ENCODE measurements around the gene ABCA3.

Gene ABCA3

DNA sequence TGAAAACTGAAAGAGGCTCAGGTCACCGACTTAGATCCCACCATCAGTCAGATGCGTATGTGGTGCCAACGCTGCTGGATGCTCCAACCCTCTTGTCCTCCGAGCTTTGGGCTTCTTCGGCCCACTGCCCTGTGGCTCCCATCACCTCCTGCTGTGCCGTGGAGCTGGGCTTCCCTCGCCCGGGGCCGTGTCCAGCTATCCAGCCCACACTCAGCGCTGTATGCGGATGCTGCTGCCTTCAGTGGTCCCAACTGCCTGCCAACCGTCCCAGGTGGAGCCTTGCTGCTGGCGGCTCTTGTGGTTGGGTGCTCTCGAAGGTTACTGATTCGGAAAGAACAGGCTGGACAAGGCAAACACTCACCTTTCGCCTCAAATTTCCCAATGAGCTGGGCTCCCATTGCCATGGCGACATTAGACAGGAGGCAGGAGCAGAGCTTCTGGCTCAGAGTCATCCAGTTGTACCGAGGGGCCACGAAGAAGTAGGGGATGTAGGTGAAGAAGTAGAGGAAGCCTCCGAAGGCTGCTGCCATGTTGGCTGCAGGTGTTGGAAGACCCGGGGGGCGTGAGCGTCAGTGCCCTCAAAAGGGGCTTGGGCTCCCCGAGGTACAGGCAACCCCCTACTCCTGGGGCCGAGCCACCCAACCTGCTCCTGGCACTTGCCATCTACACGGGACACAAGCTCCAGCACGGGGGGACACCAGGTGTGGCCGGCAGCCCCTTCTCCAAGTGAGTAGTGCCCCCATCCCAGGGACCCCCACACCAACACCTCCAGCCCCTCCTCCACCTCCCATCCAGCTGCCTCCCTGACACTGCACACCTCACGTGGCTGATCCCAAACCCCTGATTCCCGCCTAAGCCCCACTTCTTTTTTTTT, 32.2 kb downstream of the ABCA3 start:
- DNase-seq: no peak

DNA sequence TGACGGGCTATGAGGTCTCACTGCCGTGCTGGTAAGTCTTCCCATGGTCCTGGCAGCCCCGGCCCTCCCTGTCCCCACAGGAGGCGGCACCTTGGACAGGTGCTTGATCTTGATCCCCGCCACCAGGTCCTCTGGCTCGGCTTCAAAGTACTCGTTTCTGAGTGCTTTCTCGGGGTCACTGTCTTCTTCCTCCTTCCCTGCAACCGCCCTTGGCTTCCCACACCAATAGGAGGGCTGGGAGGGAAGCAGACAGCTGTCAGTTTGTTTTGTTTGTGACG, 40.7 kb downstream of the ABCA3 start:
- no peak for DNase-seq

DNA sequence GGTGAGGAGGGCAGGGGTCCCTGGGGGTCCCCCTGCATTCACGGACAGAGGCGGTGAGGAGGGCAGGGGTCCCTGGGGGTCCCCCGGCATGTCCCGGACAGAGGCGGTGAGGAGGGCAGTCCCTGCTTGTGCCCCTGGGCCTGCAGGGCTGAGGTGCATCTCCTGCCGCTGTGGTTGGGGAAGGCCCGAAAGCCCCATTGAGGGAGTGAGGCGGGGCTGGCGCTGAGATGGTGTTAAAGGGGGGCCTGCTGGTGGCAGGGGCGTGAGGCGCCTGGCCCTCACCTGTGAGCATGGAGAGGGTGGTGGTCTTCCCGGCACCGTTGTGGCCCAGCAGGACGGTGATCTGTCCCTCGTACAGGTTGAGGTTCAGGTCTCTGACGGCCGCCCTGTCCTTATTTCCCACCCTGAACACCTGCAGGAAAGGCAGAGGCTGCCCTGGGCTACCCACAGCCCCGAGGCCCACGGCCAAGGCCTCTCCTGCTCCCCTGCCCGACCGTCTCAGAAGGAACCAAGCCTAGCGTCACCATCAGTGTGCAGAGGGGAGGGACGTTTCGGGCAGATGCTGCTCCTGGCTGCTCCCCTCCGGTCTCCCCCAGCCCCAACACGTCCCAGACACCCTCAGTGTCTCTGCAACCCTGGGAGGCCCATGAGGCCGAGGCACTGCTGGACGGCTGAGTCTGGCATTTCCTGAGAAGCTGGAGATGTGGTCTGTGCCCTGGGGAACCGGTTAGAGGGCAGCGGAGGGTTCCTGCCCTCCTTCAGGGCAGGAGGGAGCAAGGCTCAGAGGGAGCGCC, 41.2 kb downstream of the ABCA3 start:
- no peak for DNase-seq

DNA sequence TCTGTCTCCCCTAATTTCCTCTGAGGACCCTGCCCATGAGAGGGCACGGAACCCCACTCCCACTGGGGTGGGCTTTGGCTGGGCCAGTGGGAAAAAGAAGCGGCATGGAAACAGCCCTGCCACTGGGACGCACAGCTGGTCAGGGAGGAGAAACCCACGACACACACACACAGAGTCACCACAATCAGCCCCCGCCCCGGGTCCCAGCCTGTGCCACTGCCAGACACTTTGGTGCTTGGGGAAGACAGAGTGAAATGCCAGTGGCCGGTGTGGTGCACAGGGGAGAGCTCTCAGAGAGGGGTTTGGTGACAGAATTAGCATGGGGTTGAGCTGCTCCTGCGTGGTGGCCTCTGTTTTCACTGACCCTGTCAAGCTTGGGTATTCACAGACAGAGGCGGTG, 41.9 kb downstream of the ABCA3 start:
- no peak for DNase-seq

DNA sequence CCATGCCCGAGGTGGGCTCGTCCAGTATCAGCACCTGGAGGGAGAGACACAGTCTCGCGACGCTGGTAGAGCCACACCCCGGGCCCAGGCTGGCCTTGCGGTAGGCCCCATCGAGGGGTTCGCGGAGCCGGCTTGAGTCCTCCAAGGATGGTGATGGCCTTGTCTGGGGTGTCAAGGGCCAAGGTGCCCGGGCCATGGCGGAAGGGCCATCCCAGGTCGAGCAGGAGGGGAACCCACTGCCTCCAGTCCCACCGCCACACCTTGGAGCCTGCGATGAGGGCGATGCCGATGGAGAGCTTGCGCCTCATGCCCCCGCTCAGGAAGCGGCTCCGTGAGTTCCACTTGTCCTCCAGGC, 43.0 kb downstream of the ABCA3 start:
- DNase-seq: no peak

DNA sequence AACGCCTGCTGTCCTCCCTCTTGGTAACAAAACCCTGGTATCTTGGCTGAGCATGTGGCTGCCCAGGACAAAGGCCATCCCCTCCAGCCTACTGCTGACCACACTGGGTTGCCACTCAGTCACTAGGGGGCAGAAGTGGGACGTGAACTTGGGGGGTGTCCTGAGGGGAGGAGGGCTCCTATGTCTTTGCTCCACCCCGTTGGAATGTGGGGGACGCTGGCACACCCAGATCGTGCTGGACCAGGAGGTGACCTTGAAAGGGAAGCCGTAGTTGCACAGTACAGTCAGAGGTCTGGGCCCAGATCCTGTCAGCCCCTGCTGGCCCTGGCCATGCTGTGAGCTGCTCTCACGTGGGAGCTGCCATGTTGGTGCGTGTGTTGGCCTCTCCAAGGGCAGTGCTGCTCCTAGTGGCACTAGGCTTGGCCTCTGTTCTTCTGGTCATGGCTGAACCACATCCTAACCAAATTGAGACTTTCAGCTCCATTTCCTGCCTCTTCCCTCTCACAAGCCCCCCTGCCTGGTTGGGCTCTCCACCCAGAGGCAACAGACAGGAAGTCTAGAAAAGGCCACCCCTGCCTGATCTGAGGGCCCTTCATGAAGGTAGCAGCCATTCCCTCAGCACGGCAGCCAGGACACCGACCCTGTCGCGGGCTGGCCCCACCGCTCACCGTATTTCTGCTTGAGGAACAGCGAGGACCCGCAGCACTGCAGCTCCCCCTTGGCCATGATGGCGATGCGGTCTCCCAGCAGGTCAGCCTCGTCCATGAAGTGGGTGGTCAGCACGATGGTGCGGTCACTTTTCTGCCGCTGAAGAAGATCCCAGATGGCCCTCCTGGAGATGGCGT, 43.6 kb downstream of the ABCA3 start:
- DNase-seq: peak; percentile 48

DNA sequence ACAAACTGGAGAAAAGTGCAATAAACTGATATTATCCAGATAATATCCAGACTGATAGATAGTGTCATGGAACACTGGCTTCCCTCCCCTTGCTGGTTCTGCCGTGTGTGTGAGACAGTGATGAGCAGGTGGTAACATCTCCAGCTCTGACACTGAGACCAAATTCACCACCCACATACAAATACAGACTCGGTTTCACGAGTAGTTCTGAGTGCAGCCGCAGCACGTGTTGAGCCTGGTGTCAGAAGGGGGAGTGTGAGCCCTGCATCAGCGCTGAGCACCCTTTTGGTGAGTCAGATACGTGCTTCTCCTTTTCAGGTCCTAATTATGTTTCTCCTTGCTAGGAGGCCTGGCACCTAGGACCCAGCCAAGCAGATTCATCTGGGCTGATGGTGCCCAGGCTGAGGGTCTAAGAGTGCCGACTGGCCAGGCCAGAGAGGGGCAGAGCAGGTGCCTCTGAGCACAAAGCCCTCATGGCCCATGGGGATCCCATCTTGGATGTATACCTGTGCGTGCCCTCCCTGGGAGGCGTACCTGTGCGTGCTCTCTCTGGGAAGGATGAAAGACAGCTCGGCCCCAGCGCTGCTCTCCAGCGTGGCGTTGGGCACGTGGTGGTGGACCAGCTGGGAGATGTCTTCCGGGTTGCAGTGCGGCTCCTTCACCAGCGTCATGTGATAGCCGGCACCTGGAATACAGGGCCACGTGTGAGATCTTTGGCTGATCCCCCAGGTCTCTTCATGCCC, 45.3 kb downstream of the ABCA3 start:
- DNase-seq: no peak

DNA sequence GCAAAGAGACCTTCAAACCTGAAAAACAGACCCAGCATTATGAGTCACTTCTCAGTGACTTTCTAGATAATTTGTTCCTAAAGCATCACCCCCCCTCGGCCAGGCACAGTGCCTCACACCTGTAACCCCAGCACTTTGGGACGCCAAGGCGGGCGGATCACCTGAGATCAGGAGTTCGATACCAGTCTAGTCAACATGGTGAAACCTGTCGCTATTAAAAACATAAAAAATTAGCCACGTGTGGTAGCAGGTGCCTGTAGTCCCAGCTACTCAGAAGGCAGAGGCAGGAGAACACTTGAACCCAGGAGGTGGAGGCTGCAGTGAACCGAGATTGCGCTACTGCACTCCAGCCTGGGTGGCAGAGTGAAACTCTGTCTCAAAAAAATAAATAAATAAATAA, 48.3 kb downstream of the ABCA3 start:
- DNase-seq: no peak

DNA sequence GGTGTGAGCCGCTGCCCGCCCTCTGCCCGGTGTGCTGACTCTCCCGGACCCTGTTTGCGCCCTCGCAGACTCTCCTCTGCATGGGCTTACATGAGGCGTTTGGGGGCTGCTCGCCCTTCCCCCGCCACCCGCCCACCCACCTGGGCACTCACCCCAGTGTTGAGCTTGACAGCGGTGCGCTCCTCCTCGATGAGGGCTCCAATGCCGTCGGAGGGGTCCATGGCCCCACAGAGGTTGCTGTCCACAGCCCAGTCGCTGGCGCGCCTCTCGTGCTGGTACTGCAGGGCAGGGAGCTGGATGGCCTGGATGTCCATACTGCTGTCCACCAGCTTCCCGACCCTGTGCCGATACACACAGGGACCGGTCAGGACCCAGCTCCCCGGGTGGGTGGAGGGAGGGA, 51.2 kb downstream of the ABCA3 start:
- no peak for DNase-seq

DNA sequence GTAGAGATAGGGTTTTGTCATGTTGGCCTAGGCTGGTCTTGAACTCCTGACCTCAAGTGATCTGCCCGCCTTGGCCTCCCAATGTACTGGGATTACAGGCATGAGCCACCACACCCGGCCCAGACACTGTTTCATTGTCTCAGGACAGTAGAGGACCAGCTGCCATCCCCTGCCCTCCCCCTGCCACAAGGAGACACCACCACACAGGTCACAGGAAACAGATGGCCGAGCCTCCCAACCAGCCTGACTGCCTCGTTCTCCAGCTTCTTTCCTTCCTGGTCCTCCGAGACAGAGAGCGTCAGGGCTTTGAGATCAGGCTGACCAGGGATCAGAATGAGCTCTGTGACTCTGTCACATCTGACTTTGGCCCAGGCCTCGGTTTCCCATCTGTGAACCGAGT, 51.8 kb downstream of the ABCA3 start:
- peak; percentile 56 for DNase-seq

DNA sequence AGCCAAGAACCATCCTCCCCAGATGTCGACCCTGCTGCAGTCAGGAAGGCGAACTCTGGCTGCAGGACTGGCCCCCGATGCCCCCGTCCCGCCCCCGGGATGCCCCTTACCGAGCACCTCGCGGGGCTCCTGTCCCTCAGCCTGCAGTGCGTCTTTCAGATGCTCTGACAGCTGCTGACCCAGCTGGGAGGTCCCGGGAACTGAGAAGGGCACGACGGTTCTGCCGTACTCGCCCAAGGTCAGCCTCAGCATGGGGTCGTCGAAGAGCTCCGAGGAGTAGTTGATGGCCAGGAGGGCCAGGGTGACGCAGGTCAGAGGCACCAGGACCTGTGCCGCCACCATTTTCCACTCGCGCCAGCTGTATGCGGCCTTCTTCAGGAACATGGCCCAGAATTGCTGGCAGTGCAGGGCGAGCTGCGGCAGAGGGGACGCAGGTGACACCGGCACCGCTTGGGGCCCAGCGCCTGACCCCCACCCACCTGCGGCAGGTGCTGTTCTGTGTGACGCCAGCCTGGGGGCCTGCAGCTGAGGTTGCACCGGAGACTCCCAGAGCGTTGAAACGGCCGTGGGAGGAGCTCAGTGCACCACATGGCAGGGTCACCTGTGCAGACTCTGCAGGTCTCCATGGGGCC, 52.5 kb downstream of the ABCA3 start:
- no peak for DNase-seq

DNA sequence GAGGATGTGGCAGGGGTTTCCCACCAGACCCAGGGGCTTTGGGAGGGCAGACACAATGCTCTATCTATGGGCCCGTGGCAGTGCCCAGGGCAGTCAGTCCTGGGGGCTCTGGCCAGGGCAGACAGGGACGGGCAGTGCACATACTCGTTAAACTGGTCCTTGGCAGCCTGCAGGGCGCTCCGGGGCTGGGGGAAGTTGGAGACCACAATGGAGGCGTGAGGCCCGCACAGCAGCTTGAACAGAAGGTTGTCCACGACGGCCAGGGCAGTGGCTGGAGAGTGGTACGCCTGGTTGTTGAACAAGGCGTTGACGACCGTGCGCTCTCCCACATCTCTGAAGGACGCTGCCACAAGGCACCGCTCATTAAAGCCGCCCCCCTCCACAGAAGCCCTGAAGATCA, 54.0 kb downstream of the ABCA3 start:
- DNase-seq: no peak

DNA sequence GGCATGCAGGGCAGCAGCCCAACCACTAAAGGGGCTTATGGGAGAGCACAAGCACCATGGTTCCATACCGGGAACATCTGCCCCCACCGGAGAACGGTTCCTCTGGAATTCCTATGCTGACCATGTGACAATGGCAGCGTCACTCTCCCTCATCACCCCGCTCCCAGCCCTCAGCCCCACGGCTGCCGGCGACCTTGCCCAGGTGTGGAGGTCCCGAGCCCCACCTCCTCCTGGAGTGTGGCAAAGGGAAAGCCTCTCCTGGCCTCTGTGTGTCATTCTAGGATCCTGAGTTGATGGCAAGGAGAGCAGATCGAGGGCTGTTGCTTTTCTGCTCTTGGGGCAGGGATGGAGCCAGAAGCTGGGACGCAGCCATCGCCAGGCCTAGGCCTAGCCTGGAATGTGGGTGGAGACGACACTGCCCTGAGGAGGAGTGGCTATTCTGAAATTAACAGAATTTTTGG, 54.8 kb downstream of the ABCA3 start:
- DNase-seq: no peak

DNA sequence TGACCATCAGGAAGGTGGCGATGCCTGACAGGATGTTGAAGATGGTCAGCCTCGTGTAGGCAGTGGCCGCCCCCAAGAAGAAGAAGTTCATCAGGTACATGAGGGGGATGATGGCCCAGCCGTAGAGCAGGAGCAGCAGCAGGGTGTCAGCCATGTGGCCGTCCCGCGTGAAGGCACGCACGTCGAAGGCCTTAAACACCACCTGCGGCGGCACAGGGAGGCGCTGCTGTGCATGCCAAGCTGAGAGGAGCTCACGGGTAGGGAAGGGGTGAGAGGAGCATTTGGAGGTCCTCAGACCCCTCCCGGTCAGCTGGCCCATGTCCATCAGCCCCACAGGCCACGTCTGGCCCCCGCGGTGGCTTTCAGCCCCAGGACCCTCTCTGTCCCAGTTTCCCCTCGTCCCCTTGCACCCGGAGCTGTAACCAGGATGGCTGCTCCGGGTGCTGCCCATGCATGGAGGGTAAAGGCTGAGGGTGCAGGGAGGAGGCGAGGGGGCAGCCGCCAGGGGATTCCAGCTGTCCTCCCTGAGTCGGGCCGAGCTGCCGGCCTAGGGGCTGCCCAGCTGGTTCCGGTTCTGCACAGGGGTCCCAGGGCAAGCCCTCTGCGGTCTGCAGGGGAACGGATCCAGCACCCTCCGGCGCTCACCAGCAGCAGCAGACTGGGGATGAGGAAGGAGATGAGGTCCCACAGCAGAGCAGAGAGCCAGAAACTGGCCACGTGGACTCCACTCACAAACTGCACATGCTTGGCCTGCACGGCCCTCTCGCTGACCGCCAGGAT, 55.5 kb downstream of the ABCA3 start:
- no peak for DNase-seq

DNA sequence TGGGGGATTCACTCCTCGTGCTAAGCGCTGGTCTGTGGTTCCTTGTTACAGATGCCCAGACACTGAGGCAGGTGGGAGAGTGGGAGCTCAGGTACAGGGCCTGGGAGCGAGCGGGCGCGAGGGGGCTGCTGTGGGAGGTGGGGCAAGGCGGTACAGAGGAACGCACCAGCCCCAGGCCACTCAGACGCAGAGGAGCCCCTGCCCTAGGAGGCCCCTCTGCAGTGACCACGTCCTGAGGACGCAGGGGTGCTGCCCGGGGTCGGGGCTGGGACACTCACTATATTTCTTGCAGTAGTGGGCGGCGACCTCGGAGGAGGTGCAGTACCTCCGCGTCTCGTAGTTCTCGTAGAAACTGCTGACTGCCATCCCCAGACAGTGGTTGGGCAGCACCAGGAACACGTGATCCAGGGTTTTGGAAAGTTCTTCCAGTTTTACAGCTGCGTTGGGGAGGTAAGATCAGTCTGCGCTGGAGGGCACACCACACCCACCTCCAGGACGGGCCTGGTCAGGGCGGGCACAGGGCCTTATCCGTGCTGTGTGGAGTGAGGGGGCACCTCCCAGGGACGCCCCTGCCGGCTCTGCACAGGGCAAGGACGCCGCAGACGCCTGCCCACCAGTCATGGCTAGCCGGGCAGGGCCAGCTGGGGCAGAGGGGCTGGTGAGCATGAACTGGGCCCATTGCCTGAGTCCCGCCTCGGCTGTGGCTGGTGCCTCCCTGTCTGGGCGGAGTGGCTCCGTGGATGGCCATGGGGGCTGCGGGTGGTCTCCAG, 56.3 kb downstream of the ABCA3 start:
- DNase-seq: no peak

DNA sequence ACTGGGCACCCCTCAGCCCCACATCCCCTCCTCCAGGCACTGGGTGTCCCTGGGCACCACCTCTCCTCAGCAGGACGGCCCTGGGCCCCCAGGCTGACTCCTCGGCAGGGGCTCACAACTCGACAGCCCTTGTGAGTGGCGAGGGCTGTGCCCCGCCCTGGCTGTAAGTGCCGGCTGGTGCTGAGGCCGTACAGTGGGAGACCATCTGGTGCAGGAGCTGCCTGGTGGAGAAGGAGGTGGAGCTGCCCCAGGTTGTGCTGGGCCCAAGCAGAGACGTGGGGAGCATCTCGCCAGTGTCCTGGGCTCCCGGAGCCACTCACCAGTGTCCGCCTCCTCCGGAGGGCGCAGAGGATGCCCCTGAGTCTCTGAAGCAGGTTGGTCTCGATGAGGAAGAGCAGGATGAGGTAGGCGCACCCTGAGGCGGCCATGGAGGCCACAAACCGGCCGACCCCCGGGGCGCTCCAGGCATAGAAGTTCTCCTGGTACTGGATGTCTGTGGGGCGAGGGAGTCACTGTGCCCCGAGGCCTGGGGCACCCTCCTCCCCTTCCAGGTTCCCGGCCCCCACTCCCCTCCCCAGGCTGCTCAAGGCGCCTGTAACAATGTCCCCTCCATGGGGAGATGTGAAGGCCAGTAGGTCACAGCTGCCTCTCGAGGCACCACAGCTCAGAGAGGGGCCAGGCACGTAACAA, 57.5 kb downstream of the ABCA3 start:
- DNase-seq: no peak

DNA sequence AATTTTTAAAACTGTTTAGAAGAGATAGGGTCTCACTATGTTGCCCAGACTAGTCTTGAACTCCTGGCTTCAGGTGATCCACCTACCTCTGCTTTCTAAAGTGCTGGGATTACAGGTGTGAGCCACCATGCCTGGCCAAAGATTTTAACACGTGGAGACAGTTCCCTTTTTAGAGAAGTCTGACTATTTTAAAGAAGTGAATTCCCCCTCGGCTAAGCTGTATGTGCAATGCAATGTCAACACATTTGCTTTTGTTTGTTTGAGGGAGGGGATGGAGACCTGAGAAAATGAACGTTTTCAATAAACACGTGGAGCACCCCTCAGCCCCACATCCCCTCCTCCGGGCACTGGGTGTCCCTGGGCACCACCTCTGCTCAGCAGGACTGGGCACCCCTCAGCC, 58.3 kb downstream of the ABCA3 start:
- no peak for DNase-seq

DNA sequence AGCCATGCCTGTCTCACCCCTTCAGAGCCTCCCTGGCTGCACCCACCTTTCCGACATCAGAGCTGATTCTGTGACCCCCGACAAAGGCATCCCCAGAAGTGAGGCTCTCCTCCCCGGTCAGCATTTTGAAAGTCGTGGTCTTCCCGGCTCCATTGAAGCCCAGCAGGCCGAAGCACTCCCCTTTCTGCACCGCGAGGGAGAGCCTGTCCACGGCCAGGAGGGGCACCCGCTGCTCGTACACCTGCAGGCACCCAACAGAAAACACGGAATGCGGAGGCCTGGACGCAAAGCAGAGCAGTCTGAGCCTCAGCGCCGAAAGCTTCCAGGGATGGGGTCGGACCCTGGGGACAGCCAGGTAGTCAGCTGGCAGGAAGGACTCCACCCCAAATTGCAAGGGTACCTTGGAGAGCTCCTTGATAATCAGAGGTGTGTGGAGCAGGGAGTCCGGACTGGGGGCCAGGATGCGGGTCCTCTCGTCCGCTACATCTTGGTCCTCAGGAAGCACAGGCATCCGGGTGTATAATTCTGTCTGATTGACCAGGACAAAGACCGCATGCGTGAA, 59.5 kb downstream of the ABCA3 start:
- DNase-seq: no peak

DNA sequence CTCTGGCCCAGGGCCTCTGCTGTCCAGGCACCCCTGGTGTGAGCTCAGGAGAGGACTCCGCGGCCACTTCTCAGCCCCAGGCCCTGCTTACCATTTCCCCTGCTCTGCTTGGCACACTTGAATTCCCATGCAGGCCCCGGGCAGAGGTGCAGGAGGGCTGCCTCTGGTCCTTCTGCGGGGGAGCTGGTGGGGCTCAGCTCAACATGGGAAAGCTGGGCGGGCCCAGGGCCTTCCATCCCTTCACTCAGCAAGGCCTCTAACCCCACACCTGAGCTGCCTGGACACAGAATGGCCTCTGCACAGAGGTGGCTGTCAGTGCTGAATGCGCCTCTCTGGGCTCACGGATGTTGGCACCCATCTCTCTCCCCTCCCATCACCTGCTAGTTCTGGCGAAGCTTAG, 60.1 kb downstream of the ABCA3 start:
- no peak for DNase-seq
